Activated T-helper 9 cell treated with anti-CD3 and anti-CD28 coated beads, Interleukin-2, amount 50 U/mL, for 16 hours (primary cell): ENCODE data around the gene CLDN4.
"Not testable (repeated sequence)": the region's sequence is repeated elsewhere in the genome, so short reads cannot be mapped to it uniquely, and the experiment has no call there.

Experiments used
- DNase-seq: peaks from one replicate; pipeline ENCODE4 v3.0.0-alpha.2; 2020; ENCODE audit warnings: low read depth

The CLDN4 gene

DNA sequence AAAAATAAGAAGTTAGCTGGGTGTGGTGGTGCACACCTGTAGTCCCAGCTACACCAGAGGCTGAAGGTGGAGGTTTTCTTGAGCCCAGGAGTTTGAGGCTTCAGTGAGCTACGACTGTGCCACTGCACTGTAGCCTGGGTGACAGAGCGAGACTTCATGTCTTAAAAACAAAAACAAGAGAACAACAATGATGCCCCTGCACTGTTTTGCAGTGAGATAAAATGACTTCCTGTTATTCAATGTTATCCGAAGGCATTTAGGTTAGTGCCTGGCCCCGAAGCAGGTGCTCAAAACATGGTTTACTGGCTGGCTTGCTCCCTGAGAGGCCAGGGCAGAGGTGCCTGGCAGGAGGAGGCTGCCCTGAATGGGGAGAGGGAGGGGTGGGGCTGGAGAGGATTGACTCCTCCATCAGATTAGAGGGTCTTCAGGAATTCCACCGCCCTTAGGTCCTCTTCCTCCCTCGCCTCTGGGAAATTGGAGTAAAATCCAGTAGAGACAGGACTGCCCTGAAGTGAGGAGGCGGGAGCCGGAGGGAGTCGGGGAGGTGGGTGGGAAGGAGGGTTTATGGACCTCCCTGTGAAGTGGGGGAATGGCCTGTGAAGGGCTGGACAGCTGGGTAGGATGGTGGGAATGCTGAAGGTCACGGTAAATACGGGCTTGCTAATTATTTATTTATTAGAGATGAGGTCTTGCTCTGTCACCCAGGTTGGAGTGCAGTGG lies 6.8 kb upstream of the CLDN4 start:
- DNase-seq = no peak

DNA sequence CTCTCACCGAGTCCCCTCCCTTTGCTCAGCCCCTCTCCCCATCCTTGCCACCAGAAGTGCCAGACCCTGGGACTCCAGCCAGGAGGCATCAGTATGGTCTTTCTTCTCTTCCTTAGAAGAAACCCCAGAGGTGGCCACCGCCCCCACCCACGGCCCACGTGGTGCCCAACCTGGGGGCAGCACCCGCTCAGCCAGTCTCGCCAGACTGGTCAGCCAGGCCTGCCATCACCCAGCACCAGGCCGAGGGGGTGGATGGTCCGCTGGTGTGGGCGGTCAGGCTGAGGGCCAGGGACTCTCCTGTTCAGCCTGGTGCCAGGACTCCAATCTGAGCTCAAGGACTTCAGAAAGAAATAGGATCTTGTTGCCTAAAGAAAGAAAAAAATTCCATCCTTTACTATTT lies 5.8 kb upstream of the CLDN4 start:
- DNase-seq = no peak

DNA sequence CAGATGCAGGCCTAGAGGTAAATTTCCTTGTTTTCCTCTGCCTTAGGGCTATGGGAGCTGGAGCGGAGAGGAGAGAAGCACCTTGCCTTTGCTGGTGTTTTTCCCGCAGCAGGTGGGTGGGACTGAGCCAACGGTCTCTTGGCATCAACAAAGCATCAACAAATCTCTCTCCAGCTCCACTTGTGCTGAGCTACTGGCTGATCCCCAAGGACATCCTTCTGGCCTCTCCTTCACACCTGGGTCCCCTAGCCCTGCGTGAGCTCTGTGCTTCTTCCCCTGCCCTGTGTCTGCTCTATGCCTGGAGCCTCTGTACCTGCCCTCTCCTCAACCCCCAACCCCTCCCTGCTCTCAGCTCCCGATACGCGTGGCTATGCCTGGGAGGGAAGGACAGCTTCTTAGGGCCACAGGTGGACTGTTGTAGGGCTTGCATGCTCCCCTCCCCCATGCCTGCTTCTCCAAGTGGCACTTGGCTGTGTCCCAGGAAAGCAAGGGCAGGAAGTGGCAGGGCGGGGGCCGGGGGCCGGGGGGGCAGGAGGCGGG lies 3.2 kb upstream of the CLDN4 start:
- no peak for DNase-seq

DNA sequence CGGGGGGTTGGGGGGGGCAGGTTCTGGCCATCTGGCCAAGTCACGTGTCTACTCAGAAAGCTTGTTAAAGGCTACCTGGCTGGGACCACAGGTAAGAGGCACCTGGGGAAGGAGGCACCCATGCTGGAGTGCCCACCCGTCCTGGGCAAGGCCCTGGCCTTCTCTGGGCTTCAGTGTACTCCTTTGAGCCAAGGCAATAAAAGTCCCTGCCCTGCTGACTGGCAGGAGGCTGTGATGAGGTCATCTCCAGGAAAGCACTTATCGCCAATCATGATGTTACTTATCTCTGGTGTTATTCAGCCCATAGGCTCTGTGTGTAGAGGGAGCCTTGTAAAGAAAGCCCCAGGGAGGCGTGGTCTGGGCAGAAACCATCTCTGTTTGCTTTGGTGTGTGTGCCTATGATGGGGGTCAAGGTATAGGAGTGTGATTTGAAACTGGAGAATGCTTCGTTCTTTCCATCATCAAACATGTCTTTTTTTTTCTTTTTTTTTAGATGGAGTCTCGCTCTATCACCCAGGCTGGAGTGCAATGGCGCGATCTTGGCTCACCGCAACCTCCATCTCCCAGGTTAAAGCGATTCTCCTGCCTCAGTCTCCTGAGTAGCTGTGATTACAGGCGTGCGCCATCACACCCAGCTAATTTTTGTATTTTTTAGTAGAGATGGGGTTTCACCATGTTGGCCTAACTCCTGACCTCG lies 2.5 kb upstream of the CLDN4 start:
- DNase-seq = no peak

DNA sequence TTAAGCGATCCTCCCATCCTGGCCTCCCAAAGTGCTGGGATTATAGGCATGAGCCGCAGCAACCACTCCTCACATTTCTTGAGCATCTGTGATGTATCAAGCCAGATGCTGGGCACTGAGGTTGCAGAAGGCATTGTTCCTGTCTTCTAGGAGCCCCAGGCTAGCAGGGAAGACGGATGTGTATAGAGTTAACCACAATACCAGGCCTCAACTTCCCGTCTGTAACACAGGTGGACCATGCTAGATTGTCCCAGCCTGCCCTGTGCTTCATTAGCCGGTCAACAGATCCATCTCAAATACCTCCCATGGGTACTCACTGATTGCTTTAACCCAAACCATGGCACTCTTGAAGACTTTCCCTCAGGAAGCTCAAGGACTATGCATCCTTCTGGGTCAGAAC lies 1.8 kb upstream of the CLDN4 start:
- DNase-seq = no peak

DNA sequence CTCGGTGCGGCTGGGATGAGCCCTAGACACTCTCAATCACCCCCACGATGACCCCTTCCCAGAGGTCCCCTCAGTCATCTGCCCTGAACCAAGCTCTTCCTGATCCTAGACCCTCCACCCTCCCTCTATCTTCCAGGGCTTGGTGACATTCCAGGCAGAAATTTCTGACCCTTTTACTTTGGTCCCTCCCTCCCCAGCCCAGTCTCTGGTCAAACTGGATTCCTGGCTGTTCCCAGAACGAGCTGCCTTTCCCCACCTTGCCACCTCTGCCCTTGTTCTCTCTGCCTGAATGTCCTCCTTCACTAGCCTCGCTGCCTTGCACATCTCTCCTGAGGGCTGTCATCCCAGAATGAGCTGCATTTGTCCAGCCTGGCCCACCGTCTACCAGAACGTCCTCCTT lies 1.3 kb upstream of the CLDN4 start:
- DNase-seq = no peak

DNA sequence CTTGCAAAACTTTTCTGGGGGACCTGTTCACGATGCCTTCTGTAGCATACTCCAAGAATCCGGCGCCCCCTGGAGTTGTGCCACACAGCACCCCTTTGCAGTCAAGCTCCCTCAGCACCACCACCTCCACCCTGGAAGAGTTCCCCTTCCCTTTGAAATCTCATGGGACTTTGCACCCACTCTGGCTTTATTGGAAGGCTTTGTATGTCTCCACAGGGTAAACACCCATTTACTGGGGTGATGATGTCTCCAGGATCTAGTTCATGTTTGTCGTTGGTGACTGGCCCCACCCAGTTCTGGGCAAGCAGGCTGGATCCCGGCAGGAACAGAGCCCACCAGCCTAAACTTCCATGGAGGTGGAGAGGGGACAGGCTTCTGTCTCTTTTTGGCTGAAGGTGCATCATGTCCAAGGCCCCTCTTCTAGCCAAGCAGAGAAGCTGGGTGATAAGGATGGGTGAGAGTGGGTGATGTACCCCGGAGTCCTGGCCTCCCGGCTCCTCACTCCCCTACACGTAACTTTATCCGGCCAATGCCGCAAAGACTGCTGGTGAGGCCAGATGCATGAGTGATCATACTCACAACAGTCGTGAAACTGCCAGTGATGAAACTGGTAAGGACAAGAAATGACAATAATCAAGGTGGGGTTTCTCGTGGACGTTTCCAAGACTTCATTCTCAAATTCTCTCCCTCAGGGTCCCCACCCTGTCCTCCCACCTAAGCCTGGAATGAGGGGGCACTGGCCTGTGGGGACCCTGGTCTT lies 695 bp upstream of the CLDN4 start:
- no peak for DNase-seq

DNA sequence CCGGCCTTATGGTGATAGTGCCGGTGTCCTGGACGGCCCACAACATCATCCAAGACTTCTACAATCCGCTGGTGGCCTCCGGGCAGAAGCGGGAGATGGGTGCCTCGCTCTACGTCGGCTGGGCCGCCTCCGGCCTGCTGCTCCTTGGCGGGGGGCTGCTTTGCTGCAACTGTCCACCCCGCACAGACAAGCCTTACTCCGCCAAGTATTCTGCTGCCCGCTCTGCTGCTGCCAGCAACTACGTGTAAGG lies 713 bp downstream of the CLDN4 start:
- DNase-seq = no peak

DNA sequence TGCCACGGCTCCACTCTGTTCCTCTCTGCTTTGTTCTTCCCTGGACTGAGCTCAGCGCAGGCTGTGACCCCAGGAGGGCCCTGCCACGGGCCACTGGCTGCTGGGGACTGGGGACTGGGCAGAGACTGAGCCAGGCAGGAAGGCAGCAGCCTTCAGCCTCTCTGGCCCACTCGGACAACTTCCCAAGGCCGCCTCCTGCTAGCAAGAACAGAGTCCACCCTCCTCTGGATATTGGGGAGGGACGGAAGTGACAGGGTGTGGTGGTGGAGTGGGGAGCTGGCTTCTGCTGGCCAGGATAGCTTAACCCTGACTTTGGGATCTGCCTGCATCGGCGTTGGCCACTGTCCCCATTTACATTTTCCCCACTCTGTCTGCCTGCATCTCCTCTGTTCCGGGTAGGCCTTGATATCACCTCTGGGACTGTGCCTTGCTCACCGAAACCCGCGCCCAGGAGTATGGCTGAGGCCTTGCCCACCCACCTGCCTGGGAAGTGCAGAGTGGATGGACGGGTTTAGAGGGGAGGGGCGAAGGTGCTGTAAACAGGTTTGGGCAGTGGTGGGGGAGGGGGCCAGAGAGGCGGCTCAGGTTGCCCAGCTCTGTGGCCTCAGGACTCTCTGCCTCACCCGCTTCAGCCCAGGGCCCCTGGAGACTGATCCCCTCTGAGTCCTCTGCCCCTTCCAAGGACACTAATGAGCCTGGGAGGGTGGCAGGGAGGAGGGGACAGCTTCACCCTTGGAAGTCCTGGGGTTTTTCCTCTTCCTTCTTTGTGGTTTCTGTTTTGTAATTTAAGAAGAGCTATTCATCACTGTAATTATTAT lies 1.2 kb downstream of the CLDN4 start:
- no peak for DNase-seq

DNA sequence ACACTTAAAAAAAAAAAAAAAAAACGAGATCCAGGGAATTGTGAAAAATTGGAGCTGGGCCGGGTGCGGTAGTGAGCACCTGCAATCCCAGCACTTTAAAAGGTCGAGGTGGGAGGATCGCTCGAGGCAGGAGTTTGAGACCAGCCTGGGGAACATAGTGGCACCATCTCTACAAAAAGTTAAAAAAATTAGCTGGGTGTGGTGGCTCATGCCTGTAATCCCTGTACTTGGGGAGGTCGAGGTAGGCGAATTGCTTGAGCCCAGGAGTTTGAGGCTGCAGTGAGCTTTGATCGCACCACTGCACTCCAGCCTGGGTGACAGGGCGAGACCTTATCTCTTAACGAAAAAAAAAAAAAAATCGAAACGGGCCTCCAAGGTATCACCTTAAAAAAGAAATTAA lies 2.0 kb downstream of the CLDN4 start:
- no peak for DNase-seq

DNA sequence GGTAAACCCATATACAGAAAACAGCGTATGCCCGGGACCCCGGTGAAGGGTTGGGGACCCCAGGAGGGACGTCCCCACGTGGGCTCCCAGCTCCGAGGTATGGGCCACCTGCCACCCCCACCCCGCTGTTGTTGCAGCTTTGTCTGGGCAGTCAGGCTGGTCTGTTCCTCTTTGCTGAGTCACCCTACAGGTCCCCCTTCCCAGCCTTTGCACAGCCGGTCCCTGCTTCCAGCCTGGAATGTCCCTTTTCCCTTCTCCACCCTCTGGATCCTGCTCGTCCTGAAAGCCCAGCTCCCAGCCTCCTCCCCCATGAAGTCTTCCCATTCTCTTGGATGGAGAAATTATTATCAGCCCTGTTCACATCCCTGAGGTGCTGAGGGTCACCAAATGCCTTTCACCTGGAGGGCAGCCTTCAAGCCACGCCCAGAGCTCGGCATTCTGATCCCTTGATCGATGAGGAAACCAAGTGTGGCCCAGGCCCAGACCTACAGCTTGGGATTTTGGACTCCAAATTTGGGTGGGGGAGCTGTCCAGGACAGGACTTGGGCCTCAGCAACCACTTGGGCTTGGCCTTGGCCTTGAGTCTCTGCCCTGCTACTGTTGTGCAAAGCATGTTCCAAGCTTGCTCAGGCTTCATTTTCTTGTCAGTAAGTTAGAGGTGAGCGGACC lies 2.6 kb downstream of the CLDN4 start:
- DNase-seq = no peak

DNA sequence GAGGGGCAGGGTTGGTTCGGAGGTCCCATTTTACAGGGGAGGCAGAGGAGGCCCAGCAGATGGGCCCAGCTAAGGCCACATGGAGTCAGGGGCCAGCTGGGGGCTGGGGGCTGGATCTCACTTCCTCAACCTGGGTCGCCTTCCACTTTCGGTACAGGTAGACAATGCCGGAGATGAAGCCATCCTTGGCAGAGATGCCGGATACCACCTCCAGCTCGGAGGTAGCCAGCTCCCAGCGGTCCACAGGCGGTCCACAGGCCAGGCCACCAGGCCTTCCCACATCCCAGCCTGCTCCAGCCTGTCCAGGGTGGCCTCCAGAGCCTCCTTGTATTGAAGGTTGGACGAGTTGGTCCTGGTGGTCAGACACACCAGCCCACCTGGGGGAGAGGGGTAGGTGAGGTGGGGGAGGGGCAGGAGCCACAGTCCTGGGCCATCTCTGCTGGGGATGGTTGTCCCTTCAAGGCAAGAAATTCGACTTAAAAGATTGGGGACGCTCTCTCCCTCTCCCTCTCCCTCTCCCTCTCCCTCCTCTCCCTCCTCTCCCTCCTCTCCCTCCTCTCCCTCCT lies 3.9 kb downstream of the CLDN4 start:
- DNase-seq = no peak

DNA sequence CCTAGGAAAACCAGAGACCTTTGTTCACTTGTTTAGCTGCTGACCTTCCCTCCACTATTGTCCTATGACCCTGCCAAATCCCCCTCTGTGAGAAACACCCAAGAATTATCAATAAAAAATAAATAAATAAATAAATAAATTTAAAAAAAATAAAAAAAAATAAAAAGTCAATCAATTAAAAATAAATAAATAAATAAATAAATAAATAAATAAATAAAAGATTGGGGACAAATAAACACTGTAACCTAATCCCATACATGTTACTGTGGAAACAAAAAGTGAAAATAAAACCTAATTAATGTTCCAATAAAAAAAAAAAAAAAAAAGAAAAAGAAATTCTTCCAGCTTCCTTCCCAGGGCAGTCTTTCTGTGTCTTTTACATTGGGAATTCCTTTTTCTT lies 6.4 kb downstream of the CLDN4 start:
- not testable (repeated sequence) for DNase-seq

DNA sequence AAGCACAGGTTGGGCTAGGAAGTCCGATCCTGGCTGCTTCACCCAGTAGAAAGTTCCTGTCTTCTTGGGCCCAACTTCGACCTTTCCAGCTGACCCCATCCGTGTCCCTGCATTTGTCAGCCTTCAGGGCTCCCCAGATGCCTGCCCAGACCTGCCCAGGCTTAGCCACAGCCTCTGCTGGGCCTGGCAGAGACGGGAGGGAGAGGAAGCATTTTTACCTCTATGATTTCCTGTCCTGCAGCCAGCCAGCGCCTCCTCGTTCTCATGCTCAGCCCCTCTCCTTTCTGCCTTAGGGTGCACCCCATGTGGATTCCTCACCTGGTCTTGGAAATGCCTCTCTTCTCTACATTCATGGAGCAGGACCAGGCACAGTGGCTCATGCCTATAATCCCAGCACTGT lies 7.8 kb downstream of the CLDN4 start:
- DNase-seq = no peak

DNA sequence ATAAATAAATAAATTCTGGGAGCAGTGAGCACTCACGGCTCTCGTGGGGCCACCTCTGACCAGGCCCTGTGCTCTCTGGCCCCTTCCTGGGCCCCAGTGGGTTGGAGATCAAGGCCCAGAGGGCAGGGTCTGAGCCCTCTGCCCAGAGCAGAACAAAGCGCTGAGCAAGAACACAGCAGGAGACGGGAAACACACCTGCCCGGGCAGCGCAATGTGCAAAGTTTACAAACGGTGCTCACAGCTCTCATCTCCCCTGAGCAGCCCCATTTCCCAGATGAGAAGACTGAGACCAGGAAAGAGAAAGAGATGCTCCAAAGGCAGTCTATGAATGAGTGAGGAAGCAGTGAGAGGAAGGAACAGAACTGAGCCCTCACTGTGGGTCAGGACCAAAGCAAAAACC lies 8.5 kb downstream of the CLDN4 start:
- DNase-seq = no peak

DNA sequence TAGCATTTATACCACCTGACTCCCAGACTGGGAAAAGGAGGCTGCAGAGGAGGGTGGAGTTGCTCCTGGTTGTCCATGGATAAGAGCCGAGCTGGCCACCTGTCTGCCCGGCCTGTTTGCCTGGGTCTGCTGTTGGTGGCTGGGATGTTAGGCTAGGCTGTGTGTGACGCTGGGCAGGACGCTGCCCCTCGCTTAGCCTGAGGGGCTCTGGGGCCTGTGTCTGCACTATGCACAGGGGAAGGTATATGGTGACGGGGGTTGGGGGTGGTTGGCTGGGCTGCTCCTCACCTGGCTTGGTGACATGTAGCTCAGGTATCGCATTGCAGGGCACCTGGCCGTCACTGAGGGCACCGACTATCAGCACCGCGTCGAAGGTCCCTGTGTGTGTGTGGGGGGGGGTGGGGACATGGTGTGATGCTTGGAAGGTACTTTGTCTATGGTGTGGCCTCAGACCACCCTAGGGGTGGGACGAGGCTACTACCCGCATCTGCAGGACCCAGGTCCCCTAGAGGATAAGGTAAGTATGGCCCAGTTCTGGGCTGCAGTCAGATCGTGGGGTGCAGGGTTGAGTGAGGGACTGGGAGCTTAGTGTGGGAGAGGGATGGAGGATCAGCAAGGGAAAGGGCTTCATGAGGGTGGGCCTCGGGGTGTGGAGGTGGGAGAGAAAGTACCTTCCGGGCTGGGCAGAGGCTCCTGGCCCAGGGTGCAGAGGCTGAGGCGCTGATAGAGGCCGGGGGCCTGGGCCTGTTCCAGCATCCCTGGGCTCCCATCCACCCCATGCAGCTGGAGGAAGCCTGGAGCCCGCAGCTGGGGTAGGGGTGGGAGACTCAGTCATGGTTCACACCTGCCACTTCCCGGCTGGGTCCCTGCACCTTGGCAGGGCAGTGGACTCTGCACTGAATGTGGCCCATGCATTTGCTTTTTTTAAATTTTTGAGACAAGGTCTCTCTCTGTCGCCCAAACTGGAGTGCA lies 9.2 kb downstream of the CLDN4 start:
- DNase-seq = no peak

DNA sequence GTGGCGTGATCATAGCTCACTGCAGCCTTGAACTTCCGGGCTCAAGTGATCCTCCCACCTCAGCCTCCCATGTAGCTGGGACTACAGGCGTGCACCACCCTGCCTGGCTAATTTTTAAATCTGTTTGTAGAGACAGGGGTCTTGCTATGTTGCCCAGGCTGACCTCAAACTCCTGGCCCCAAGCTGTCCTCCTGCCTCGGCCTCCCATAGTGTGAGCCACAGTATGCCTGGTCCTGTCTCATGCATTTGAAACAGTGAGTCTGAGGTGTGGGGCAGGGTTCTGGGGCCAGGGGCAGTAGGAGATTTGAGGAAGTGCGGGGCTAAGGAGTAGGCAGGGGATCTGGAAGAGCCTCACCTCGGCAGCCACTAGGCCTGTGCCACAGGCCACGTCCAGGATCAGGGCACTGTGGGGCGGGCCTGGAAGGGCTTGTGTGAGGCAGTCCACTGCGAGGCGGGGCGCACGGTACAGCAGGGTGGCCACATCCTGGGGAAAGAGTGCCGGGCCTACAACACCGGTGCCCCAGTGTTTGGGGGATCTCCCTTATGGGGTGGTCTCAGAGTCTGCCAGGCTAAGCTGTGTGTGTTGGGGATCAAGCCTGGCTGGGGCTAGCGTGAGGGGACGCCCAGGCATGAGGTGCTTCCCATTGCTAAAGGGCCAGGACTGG lies 10.1 kb downstream of the CLDN4 start:
- DNase-seq = no peak

DNA sequence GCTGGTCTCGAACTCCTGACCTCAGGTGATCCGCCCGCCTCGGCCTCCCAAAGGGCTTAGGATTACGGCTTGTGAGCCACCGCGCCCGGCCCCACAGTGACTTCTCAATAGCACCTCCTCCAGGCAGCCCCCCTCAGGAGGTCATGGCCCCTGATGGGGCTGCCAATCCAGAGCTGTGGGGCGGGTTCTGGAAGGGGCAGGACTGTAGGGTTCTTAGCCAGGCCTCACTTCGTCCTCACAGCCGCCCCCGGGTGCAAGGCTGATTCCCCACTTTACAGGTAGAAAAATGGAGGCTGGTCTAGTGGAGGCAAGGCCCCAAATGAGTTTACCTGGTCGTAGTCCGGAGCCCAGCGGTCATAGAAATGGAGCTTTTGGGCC lies 10.9 kb downstream of the CLDN4 start:
- DNase-seq = no peak

DNA sequence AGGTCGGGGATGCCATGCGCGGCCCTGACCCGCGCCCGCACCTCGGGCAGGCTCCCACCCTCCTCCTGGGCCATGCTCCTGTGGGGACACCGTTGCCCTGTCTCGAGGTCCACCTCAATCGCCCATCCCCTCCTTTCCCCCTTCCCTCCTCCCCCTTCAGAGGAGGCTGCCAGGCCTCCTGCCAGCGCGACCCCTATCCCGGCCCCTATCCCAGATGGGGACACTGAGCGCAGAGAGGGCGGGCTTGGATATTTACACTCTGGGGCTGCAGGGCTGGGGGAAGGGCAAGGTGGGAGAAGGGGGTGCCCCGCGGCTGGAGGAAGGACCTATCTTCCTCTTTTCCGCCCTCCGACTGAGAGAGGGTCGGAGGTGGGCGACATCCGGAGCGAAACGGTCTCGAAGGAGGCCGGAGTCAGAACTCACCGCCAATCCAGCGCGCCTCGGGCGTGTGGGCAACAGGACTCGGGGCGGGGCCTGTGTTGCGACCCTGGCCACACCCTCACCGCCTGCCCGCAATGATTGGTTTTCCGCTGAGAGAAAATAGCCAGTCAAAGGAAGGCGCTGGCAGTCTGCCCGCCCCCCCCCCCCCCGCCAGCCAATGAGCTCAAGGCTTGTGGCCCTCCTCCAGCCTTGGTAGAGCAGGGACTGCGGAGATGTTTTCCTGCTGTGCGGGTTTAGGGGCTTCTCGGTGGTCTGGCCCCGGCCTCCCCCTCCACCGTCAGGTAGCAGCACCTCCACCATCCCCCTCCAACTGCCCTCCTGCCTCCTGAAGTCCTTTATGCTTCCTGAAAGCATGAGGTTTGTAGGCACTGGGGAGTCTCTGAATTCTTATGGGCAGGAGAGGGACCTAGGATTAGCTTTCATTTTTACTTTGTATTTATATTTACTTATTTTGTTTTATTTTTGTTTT lies 11.5 kb downstream of the CLDN4 start, which contains the start of gene METTL27:
TSS of gene METTL27 (minus strand) at position 450 of the 910 bp plus-strand sequence. CDS start at position 74, 376 bp downstream.
- peak; percentile 83 for DNase-seq
